IMR-90 (cell line): ENCODE results near the gene TMEM33.
A peak's percentile ranks its signal among the peaks of the same experiment; 100 is the strongest.

Experiments used
- CEBPB ChIP-seq: IDR thresholded peaks from 2 replicates; pipeline ENCODE4 v1.6.1; 2012; ENCODE audit warnings: low read depth, low read length, improper control_type of control experiment
- CHD1 ChIP-seq: IDR thresholded peaks from 2 replicates; pipeline ENCODE4 v1.6.1; 2012; ENCODE audit warnings: low read depth, low read length, improper control_type of control experiment
- CTCF ChIP-seq: conservative IDR thresholded peaks from 2 replicates; pipeline ENCODE4 v1.5.1; 2012; ENCODE audit warnings: mild to moderate bottlenecking, low read depth, low read length, improper control_type of control experiment
- ELK1 ChIP-seq: fragments of 150-350 bp; IDR thresholded peaks from 2 replicates; pipeline ENCODE4 v1.6.1; 2016; ENCODE audit warnings: low read depth, mild to moderate bottlenecking, low read length, moderate library complexity, borderline replicate concordance
- MAFK ChIP-seq: IDR thresholded peaks from 2 replicates; pipeline ENCODE4 v1.6.1; 2012; ENCODE audit warnings: low read depth, low read length, improper control_type of control experiment
- MAZ ChIP-seq: IDR thresholded peaks from 2 replicates; pipeline ENCODE4 v1.6.1; 2012; ENCODE audit warnings: low read depth, mild to moderate bottlenecking, low read length, improper control_type of control experiment, moderate library complexity, borderline replicate concordance
- MXI1 ChIP-seq: IDR thresholded peaks from 2 replicates; pipeline ENCODE4 v1.6.1; 2012; ENCODE audit warnings: low read depth, mild to moderate bottlenecking, low read length, moderate library complexity, borderline replicate concordance
- NFE2L2 ChIP-seq: fragments of 150-350 bp; IDR thresholded peaks from 2 replicates; pipeline ENCODE4 v1.6.1; 2016; ENCODE audit warnings: low read depth, mild to moderate bottlenecking, low read length
- POLR2A ChIP-seq: IDR thresholded peaks from 2 replicates; pipeline ENCODE4 v1.6.1; 2012; ENCODE audit warnings: mild to moderate bottlenecking, low read depth, low read length
- SMC3 ChIP-seq: fragments of 150-350 bp; IDR thresholded peaks from 2 replicates; pipeline ENCODE4 v1.6.1; 2016; ENCODE audit warnings: low read depth, mild to moderate bottlenecking, antibody characterized with exemption, low read length, moderate library complexity

GRCh38 chr4:41935652-41936021 lies 408 bp downstream of the TMEM33 start:
- TF ChIP-seq CTCF, result no peak
- no peak for TF ChIP-seq NFE2L2
- no peak for TF ChIP-seq POLR2A
- peak; percentile 94 for TF ChIP-seq MXI1
- TF ChIP-seq MAFK, result no peak
- TF ChIP-seq SMC3, result no peak
- TF ChIP-seq CEBPB, result no peak; the same call in 1 of the 2 replicates
- no peak for TF ChIP-seq MAZ
- TF ChIP-seq ELK1, result no peak
- TF ChIP-seq CHD1, result no peak
